Epidermal melanocyte (primary cell): ENCODE measurements around the gene FHOD3.

Source experiments
- DNase-seq: peaks from one replicate; pipeline ENCODE4 v3.0.0; 2011; ENCODE audit warnings: low spot score; ENCODE audit not compliant: insufficient read length

FHOD3 gene

GRCh38 chr18:36580874-36581750 lies 283.6 kb downstream of the FHOD3 start:
- DNase-seq = no peak

GRCh38 chr18:36582988-36583745 lies 285.7 kb downstream of the FHOD3 start:
- DNase-seq = no peak

GRCh38 chr18:36589857-36590543 lies 292.5 kb downstream of the FHOD3 start:
- no peak for DNase-seq

GRCh38 chr18:36590621-36591580 lies 293.4 kb downstream of the FHOD3 start:
- DNase-seq = no peak

- no peak for DNase-seq
Observed at GRCh38 chr18:36592282-36592681, 294.8 kb downstream of the FHOD3 start.

- no peak for DNase-seq
Observed at GRCh38 chr18:36593001-36593400, 295.5 kb downstream of the FHOD3 start.

GRCh38 chr18:36593641-36594040 lies 296.1 kb downstream of the FHOD3 start:
- no peak for DNase-seq

- DNase-seq = no peak
Observed at GRCh38 chr18:36594621-36595020, 297.1 kb downstream of the FHOD3 start.

- DNase-seq = no peak
Observed at GRCh38 chr18:36595046-36595817, 297.7 kb downstream of the FHOD3 start.

GRCh38 chr18:36595818-36596215 lies 298.3 kb downstream of the FHOD3 start:
- no peak for DNase-seq

GRCh38 chr18:36597636-36598035 lies 300.1 kb downstream of the FHOD3 start:
- DNase-seq = no peak

- DNase-seq = no peak
Observed at GRCh38 chr18:36600548-36600947, 303.0 kb downstream of the FHOD3 start.

- DNase-seq = no peak
Observed at GRCh38 chr18:36601316-36601715, 303.8 kb downstream of the FHOD3 start.

- no peak for DNase-seq
Observed at GRCh38 chr18:36602071-36602470, 304.6 kb downstream of the FHOD3 start.

- no peak for DNase-seq
Observed at GRCh38 chr18:36602620-36603019, 305.1 kb downstream of the FHOD3 start.

GRCh38 chr18:36608107-36608506 lies 310.6 kb downstream of the FHOD3 start:
- no peak for DNase-seq

GRCh38 chr18:36610258-36610657 lies 312.7 kb downstream of the FHOD3 start:
- DNase-seq = no peak

GRCh38 chr18:36610661-36611060 lies 313.1 kb downstream of the FHOD3 start:
- DNase-seq = no peak

GRCh38 chr18:36613069-36613468 lies 315.6 kb downstream of the FHOD3 start:
- no peak for DNase-seq

- DNase-seq = no peak
Observed at GRCh38 chr18:36613810-36614209, 316.3 kb downstream of the FHOD3 start.
